ENCODE measurements around the gene SRRT.

The SRRT gene, protein sequence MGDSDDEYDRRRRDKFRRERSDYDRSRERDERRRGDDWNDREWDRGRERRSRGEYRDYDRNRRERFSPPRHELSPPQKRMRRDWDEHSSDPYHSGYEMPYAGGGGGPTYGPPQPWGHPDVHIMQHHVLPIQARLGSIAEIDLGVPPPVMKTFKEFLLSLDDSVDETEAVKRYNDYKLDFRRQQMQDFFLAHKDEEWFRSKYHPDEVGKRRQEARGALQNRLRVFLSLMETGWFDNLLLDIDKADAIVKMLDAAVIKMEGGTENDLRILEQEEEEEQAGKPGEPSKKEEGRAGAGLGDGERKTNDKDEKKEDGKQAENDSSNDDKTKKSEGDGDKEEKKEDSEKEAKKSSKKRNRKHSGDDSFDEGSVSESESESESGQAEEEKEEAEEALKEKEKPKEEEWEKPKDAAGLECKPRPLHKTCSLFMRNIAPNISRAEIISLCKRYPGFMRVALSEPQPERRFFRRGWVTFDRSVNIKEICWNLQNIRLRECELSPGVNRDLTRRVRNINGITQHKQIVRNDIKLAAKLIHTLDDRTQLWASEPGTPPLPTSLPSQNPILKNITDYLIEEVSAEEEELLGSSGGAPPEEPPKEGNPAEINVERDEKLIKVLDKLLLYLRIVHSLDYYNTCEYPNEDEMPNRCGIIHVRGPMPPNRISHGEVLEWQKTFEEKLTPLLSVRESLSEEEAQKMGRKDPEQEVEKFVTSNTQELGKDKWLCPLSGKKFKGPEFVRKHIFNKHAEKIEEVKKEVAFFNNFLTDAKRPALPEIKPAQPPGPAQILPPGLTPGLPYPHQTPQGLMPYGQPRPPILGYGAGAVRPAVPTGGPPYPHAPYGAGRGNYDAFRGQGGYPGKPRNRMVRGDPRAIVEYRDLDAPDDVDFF

GRCh38 chr7:100874577-100875355 lies at the start of gene SRRT:
Gene SRRT (plus strand): TSS chr7:100875103. CDS start chr7:100875591, 488 bp downstream.
- peak; percentile 95 for DNase-seq (ENCODE audit: low read depth)

GRCh38 chr7:100825215-100825671 lies 49.7 kb upstream of the SRRT start:
- no peak for DNase-seq (ENCODE audit: low read depth)

DNA sequence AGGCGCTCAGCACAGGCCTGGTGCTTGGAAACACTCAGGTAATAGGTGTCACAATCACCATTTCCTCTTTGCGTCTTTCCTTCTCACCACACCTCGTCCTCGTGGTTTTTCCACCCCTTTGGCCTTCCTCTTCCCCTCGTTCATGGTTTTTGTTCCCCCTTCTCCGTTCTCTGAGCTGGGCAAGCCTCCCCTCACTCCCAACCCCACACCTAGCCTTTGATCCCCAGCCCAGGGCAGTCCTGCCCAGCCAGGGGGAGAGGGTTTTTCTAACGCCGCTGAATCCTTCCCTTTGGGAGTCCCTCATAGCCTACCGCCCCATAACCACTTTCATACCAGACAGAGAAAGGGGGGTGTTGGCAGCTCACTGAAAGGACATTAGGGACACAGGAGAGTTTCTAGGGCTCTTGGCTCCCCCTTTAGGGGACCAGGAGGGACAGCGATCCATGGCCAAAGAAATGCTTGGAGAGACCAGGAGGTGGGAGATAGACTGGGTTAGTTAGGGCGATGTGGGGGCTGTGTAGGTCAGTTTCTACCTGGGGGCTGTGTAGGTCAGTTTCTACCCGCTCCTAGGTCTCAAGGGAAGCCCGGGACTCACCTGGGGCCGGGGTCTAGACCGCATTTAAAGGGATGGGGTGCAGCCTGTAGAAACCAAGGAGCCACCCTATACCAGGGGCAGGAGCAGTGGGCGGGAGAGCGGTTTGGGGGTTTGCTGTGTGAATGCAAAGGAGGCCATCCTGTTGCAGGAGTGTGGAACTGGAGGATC lies 49.0 kb upstream of the SRRT start:
- no peak for DNase-seq (ENCODE audit: low read depth)

- no peak for DNase-seq (ENCODE audit: low read depth)
Observed at GRCh38 chr7:100826514-100827329, 48.2 kb upstream of the SRRT start.

DNA sequence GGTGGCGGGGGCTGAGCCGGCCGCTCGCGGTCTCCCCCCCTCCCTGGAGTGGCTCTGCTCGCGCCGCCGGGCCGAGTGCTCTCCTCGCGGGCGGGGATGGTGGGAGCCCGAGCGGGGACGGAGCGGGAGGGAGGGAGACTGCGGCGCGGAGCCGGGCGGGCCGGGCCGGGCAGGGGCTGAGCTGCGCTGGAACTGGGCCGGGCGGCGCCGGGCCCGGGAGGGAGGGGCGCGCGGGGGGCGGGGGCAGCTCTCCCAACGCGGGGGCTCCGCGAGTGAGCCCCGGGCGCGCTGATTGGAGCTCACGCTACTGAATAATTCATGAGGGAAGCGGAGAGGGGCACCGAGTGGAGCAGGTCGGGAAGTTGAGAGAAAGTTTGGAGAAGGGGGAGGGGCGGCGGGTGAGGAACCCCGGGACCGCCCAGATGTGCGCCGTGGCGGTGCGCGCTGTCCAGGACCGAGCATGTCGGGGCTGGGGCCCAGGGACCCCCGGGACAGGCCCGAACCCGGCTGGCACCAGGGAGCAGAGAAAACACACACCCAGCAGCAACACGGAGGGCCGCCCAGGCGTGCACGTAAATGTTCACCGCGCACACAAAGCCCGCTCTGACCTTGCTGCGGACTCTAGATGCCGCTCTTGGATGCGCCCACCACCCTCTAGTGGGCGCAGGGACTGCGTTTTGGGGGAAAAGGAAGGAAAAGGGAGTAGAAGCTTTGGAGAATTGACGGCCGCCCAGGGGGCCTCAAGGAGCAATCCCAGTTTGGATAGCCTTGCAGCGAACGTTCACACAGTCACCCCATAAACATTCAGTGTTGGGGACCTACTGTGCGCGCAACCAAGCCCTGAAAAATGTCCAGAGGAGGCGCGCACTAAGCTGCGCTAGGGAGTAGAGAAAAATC lies 47.3 kb upstream of the SRRT start, which contains the start of gene EPHB4:
EPHB4 (minus strand) TSS at position 194 of the 897 bp plus-strand sequence. CDS start 493 bp downstream, outside the sequence.
- DNase-seq (ENCODE audit: low read depth) = peak; percentile 69

DNA sequence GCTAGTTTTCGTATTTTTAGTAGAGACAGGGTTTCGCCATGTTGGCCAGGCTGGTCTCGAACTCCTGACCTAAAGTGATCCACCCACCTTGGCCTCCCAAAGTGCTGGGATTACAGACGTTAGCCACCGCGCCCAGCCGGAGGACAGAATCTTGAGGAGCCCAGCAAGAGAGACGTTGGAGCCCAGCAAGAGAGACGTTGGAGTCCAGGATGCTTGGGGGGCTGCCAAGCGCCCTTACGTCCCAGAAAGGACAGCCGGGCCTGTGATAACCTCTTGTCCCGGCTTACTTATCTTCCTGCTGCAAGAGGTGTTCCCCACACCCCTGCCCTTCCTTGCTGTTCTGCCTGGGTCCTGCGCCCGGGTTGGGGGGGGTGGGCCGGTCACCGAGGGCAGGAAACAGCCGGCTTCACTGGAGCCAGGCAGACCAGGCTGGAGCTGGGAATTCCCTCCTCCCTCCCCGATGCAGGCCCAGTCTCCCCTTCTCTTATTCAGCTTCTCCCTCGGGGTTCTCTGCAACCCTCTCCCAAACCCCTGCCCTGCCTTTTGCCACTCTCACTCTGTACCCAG lies 45.7 kb upstream of the SRRT start:
- DNase-seq (ENCODE audit: low read depth) = no peak

DNA sequence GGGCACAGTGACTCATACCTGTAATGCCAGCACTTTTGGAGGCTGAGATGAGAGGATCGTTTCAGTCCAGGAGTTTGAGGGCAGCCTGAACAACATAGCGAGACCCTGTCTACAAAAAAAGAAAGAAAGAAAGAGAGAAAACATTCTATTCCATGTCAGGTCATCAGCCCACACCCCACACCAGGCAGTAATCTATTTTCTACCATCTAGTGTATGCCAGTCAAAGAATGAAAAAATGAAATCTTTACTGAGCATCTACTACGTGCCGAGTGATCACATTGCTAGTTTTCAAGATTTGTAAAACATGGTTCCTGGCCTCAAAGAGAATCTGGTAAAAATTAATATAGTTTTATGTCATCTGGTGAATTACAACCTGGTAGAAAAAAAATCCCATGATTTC lies 44.5 kb upstream of the SRRT start:
- no peak for DNase-seq (ENCODE audit: low read depth)

DNA sequence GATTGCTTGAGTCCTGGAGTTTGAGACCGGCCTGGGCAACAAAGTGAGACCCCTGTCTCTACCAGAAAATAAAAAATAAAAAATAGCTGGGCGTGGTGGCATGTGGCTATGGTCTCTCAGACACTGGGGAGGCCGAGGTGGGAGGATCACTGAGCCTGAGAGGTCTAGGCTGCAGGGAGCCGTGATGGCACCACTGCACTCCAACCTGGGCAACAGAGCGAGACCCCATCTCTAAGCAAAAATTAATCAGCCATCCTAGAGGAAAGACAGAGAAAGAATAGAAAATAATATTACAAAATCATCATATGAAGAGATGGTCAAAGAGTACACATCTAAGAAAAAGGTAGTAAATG lies 42.6 kb upstream of the SRRT start:
- DNase-seq (ENCODE audit: low read depth) = no peak

- no peak for DNase-seq (ENCODE audit: low read depth)
Observed at GRCh38 chr7:100835903-100836811, 38.7 kb upstream of the SRRT start.

DNA sequence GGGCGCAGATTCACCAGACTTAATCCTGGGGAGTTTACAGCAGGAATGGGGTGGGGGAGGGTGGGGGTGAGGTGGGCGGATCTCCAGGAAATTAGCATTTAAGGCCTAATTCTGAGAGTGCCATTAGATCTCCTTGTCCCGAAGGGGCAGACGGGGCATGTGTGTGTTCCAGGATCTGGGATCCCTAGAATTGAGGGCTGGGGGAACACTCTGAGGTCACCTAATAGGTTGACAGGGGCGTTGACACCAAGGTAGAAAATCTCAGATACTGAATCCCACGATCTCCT lies 38.1 kb upstream of the SRRT start:
- no peak for DNase-seq (ENCODE audit: low read depth)

DNA sequence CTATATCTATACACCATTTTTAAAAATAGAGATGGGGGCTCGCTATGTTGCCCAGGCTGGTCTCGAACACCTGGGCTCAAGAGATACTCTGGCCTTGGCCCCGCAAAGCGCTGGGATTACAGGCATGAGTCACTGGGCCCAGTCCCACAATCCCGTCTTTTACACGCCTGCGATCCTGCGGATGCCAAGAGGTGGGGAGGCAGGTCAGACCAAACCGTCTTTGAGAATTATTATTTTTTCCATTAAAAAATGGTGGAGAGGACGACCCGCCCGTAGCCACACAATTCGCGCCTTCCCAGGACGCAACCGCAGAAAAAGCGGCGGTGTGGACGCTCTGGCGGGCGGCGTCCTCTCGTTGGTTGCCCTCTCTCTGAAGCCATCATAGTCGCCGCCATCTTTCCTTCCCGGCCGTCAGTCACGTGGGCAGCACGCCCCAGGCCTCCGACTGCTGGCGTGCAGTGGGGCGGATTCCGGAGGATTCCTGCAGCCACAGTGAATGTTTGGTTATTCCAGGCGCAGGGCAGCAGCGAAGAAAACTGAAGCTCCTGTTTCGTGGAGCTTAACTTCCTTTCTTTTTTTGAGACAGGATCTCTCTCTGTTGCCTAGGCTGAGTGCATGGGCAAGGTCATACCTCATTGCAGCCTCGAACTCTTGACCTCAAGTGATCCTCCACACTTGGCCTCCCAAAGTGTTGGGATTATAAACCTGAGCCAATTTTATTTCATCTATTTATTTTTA lies 37.6 kb upstream of the SRRT start:
- peak; percentile 82 for DNase-seq (ENCODE audit: low read depth)

- DNase-seq (ENCODE audit: low read depth) = no peak
Observed at GRCh38 chr7:100839361-100839760, 35.5 kb upstream of the SRRT start.

DNA sequence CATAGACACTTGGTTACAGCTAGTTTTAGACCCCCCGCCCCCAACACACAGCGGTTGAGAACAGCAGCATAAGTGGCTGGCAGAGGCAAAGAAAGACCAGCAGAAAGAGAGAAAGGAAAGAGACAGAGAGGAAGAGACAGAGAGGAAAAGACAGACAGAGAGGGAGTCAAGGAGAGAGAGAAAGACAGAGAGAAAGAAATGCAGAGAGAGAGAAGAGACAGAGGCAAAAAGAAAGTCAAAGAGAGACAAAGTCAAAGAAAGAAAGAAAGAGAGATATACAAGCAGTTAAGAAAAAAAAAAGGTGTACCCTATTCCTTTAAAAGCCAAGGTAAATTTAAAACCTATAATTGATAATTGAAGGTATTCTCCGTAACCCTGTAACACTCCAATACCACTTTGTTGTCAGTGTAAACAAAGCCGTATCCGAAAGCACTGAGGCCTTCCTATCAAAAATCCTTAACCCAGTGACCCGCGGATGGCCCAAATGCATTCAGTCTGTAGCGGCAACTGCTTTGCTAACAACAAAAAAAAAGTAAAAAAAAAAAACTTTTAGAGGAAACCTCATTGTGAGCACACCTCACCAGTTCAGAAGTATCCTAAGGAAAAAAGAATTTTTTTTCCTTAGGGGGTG lies 34.3 kb upstream of the SRRT start:
- DNase-seq (ENCODE audit: low read depth) = no peak

GRCh38 chr7:100847360-100847759 lies 27.5 kb upstream of the SRRT start:
- no peak for DNase-seq (ENCODE audit: low read depth)

DNA sequence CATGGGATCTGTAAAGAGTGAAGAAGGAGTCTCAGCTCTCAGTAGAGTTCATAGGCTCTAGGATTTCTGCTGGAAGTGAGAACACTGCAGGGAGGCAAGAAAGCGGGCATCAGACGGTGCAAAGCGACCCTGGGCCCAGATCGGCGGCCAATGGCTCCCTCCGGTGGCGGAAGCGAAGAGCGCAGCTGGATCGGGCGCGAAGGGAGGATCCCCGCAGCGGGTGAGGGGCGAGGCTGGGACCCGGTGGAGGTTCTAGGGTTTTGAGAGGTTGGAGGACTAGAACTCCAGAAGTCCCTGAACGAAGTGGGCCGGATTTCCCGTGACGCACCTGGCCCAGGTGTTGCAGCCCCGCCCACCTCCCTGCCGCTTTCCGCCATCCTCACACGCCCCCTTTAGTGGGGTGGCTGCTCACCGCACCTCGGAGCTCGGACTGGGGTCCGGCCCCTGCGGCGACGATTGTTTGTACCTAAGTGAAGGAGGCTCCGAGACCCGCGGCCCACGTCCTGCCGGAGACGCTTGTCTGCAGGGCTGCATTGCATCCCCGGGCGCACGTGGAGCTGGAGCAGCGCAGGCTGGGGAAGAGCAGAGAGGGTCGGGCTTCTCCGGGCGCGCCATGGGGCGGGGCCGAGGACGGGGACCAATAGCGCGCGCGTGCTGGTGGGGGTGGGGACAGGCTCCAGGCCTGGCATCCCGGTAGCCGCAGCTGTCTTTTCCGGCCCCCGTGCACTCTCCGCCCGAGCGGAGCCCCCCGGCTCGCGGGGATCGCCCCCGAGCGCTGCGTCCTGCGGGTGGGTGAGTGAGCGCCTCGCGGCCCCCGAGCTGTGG lies 22.6 kb upstream of the SRRT start, which contains the start of gene SLC12A9:
SLC12A9 (plus strand) TSS at position 666 of the 825 bp plus-strand sequence. CDS start 1,485 bp downstream, outside the sequence.
- DNase-seq (ENCODE audit: low read depth) = peak; percentile 75

Measured in GM04504 (cell line).